GM18520 (cell line): ENCODE data around the gene C9orf153.
A peak's percentile ranks its signal among the peaks of the same experiment; 100 is the strongest.

ENCODE experiments used
- ATAC-seq: cut with Tn5 transposase; IDR thresholded peaks from one replicate; pipeline ENCODE4 v1.9.1; 2021; ENCODE audit not compliant: unreplicated experiment

The C9orf153 gene

GRCh38 chr9:86272221-86272620, 12.8 kb upstream of the C9orf153 start:
- ATAC-seq: no peak

- ATAC-seq: no peak
Observed at GRCh38 chr9:86263876-86264275, 4.4 kb upstream of the C9orf153 start.

- ATAC-seq: no peak
Observed at GRCh38 chr9:86262492-86262891, 3.0 kb upstream of the C9orf153 start.

- ATAC-seq: no peak
Observed at GRCh38 chr9:86257391-86257790, 2.1 kb downstream of the C9orf153 start.

GRCh38 chr9:86256653-86257052, 2.8 kb downstream of the C9orf153 start:
- ATAC-seq: no peak

GRCh38 chr9:86253577-86253976, 5.9 kb downstream of the C9orf153 start:
- ATAC-seq: no peak

- no peak for ATAC-seq
Observed at GRCh38 chr9:86252870-86253269, 6.6 kb downstream of the C9orf153 start.

GRCh38 chr9:86250123-86250522, 9.3 kb downstream of the C9orf153 start:
- ATAC-seq: no peak

- ATAC-seq: no peak
Observed at GRCh38 chr9:86248746-86249145, 10.7 kb downstream of the C9orf153 start.

GRCh38 chr9:86246752-86247161, 12.7 kb downstream of the C9orf153 start:
- ATAC-seq: peak; percentile 88

GRCh38 chr9:86242071-86242470, 17.4 kb downstream of the C9orf153 start:
- ATAC-seq: no peak

GRCh38 chr9:86241216-86241615, 18.2 kb downstream of the C9orf153 start:
- no peak for ATAC-seq

GRCh38 chr9:86238861-86239770, 20.3 kb downstream of the C9orf153 start:
- ATAC-seq: no peak

GRCh38 chr9:86230858-86231257, 28.6 kb downstream of the C9orf153 start:
- no peak for ATAC-seq

GRCh38 chr9:86222667-86223066, 36.8 kb downstream of the C9orf153 start:
- no peak for ATAC-seq

GRCh38 chr9:86219606-86220005, 39.9 kb downstream of the C9orf153 start:
- no peak for ATAC-seq

GRCh38 chr9:86217076-86217755, 42.2 kb downstream of the C9orf153 start:
- no peak for ATAC-seq

GRCh38 chr9:86207193-86207592, 52.3 kb downstream of the C9orf153 start:
- ATAC-seq: no peak

- no peak for ATAC-seq
Observed at GRCh38 chr9:86202338-86202882, 57.0 kb downstream of the C9orf153 start.

GRCh38 chr9:86201474-86202337, 57.8 kb downstream of the C9orf153 start:
- no peak for ATAC-seq

GRCh38 chr9:86200599-86201162, 58.8 kb downstream of the C9orf153 start:
- ATAC-seq: no peak
